ENCODE data around the gene PLCH1. TPM values are rescaled to one million over a fixed set of nuclear protein-coding genes. Genes with fewer than 3 reads are reported as not detected.
A peak's percentile ranks its signal among the peaks of the same experiment; 100 is the strongest.

Gene PLCH1
- total and polyA plus RNA-seq, 8 donors: 0.91 to 4.4 (median 2.3) TPM

GRCh38 chr3:155387571-155387970, 357.3 kb downstream of the PLCH1 start:
- WGBS, 2 donors: 46 to 55% methylated on average over 3 of the region's 3 CpGs
- intact Hi-C loops (cut with DNase I): loop anchor here in 2 of 3 donors (10.0 kb wide), 2 partner anchors 307 to 317 kb away; no protein-coding TSS in a partner anchor
- Histone ChIP-seq H3K27me3 (no peaks in the 10 kb centered on the region), H3K36me3 (no peaks in the 10 kb centered on the region), H3K4me1 (no peaks in the 10 kb centered on the region), H3K4me3 (no peak overlapping the region), H3K27ac (no peak overlapping the region), H3K9me3 (no peaks in the 10 kb centered on the region)
- TF ChIP-seq CTCF (IDR thresholded peaks at IDR 0.05): no peak
- ATAC-seq: no peak
- DNase-seq: no peak
- FAIRE-seq: no peak

- ATAC-seq: no peak
- intact Hi-C loops (cut with DNase I): loop anchor here in 2 of 3 donors (10.0 kb wide), 2 partner anchors 308 to 318 kb away; no protein-coding TSS in a partner anchor
Observed at GRCh38 chr3:155386919-155387318, 358.0 kb downstream of the PLCH1 start.

GRCh38 chr3:155385896-155386625, 358.8 kb downstream of the PLCH1 start:
- Histone ChIP-seq H3K27me3 (no peaks in the 10 kb centered on the region), H3K4me3 (no peak overlapping the region), H3K36me3 (no peaks in the 10 kb centered on the region), H3K4me1 (no peaks in the 10 kb centered on the region), H3K27ac (no peak overlapping the region), H3K9me3 (no peaks in the 10 kb centered on the region)
- FAIRE-seq (no peak), ATAC-seq (no peak), DNase-seq (no peak)
- intact Hi-C loops (cut with DNase I): loop anchor here in 2 of 3 donors (10.0 kb wide), 2 partner anchors 309 to 319 kb away; no protein-coding TSS in a partner anchor
- TF ChIP-seq CTCF (IDR thresholded peaks at IDR 0.05): no peak
- 65 to 69% methylated on average over 4 of the region's 4 CpGs for WGBS, 2 donors

More at GRCh38 chr3:155386919-155387318, 358.0 kb downstream of the PLCH1 start:
- FAIRE-seq (no peak), DNase-seq (no peak)
- H3K9me3 ChIP-seq: no peaks in the 10 kb centered on the region
- H3K4me3 ChIP-seq: no peak overlapping the region
- H3K27ac ChIP-seq: no peak overlapping the region
- 75 to 80% methylated on average over 8 of the region's 8 CpGs for WGBS, 2 donors
- no peaks in the 10 kb centered on the region for H3K27me3 ChIP-seq
- H3K36me3 ChIP-seq: no peaks in the 10 kb centered on the region
- no peak for TF ChIP-seq CTCF (IDR thresholded peaks at IDR 0.05)
- no peaks in the 10 kb centered on the region for H3K4me1 ChIP-seq

GRCh38 chr3:155382396-155383042, 362.4 kb downstream of the PLCH1 start:
- intact Hi-C loops (cut with DNase I): loop anchor here in 2 of 3 donors (10.0 kb wide), 2 partner anchors 312 to 322 kb away; no protein-coding TSS in a partner anchor
- Histone ChIP-seq H3K27ac (no peak overlapping the region), H3K36me3 (no peaks in the 10 kb centered on the region), H3K9me3 (no peaks in the 10 kb centered on the region), H3K27me3 (no peaks in the 10 kb centered on the region), H3K4me1 (no peaks in the 10 kb centered on the region), H3K4me3 (no peak overlapping the region)
- FAIRE-seq (no peak), DNase-seq (peak; percentile 54 to 88 (median 76)), ATAC-seq (peak; percentile 92 to 99 (median 97))
- WGBS, 2 donors: 24 to 30% methylated on average over 6 of the region's 6 CpGs
- peak; percentile 20 to 49 (median 42) for TF ChIP-seq CTCF (IDR thresholded peaks at IDR 0.05)

Data from pancreas (tissue), 10 donors.